Measurements from ENCODE around the gene OPN1SW.
A peak's percentile ranks its signal among the peaks of the same experiment; 100 is the strongest.

OPN1SW gene

DNA sequence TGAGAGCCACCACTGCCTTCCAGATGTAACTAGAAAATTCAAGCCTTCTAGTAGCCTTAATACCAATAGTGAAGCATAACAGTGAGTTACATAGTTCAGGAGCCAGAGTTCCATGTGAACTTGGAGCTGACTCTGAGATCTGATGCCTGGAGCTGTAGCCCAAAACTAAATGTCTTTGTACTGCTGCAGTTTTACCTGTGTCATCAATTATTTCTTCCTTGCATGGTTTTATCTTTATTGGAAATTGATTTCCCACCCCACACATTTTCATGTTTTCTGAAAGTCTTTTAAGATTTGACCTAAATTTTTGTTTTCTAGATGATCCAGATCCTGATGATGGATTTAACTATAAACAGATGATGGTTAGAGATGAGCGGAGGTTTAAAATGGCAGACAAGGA lies 17.0 kb downstream of the OPN1SW start:
- DNase-seq (ENCODE audit: low read depth, low spot score) = no peak

DNA sequence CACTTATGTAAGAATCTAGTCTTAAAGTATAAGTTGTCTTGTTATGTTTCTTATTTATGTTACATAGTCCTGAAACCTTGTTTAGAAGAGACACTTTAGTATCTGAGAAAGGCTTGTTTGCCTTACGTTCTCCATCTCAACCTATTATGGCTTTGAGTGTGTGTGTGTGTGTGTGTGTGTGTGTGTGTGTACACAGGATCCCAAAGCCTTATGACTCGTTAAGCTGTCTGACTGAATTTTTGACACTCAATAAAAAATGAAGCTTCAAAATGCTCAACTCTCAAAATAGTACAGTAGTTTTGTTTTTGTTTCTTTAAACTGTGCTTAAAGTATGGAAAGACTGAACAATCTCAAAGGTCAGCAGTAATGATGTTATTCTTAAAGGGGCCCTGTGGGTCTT lies 18.4 kb downstream of the OPN1SW start:
- peak; percentile 22 for DNase-seq (ENCODE audit: low read depth, low spot score)

DNA sequence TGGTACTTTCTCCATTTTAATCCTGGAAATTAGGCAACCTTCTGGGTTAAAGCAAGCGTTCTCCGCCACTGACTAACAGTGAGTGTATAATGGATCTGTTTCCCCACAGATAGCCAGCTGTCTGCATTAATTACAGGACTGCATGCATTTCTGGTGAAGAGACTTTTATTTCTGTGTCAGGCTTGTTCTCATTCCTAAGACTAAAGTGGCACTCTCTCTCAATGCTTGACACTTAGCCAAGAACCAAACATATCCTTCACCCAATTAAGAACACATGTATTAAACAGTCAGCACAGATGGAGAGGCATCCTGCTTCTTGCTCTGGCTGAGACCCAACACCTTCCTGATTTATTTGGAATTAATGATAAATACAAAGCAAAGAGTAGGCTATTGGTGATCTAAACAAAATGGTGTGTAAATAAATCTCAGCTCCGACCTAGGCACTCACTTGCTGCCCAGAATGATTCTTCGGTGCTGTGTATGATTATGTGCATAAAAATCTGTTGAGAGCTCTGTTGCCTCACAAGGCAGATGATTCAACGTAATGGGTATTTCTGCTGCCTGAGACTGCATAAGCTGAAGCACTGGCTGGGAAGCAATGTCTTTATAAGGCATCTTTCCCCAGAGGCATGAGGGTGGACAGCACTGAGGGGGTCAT lies 19.6 kb downstream of the OPN1SW start:
- peak; percentile 83 for DNase-seq (ENCODE audit: low read depth, low spot score)

DNA sequence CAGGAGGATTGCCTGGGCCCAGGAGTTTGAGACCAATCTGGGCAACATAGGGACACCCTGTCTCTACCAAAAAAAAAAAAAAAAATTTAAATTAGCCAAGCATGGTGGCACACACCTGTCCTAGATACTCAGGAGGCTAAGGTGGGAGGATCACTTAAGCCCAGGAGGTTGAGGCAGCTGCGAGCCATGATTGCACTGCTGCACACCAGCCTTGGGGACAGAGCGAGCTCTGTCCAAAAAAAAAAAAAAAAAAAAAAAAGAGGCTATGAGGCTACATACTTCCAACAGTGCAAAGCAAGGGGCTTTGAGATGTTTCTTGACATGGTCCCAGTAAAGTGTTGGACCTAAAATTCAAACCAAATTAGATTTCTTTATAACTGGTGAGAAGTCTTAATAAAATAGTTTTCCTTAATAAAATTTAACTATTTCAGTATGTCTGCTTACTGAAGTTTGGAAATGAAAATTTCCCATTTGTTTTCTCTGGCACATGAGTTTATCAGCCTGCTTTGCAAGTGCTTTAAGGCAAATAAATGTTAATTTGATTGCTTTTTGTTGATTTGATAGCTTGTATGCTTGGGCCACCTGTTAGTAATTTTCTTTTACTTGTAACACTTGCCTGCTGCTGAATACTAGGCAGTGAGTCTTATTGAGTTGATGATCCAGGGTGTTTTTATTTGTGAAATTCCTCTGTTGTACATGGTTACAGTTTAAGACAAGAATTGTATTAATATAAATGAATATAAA lies 20.3 kb downstream of the OPN1SW start:
- no peak for DNase-seq (ENCODE audit: low read depth, low spot score)

DNA sequence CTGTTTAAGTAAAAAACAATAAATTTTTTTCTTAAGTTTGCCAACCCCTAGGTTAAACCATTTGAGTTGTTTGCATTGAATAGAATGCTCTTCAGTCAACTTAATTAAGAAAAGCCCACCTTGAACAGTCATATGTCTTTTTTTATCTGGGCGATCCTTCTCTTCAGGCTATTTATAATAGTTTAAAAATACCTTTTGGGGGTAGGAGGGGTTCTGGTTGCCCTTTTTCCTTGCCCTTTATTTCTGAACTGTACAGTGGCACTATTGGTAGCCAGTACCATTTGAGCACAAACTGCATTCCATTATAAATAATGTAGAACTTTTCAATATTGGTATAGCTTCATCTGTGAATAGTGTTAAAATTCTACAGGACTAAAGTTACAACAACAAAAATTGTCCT lies 23.3 kb downstream of the OPN1SW start:
- no peak for DNase-seq (ENCODE audit: low read depth, low spot score)

DNA sequence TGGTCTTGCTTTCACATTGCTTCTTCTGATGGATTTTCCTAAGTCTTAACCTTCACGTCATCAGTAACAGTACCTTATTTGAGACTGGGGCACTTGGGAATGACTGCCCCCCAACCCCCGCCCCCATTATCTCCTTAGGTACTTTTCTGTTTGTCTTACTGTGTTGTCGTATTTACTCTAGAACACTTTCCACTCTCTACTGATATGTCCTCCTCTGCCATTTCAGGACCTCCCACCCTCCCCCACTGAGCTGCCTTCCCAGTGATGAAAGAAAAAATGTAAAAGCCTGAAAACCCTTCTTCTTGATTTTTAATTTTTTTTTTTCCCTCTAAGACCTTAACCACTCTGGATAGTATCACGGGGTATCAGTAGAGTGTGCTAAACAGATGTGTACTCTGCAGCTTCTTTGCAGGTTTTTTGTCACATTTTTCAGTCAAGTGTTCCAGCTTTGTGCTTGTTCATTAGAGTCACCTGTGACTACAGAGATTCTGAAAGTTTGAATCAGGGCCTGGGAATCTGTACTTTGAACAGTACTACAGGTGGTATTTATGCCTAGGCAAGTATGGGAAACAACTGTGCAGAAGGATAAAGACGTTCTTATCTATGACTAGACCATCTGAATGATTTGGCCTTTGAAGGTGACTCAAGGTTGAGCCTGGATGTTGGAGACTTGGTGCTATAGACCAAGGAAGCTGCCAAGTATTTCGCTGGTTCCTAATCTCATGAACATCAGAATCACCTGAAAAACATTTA lies 28.1 kb downstream of the OPN1SW start:
- DNase-seq (ENCODE audit: low read depth, low spot score) = no peak

DNA sequence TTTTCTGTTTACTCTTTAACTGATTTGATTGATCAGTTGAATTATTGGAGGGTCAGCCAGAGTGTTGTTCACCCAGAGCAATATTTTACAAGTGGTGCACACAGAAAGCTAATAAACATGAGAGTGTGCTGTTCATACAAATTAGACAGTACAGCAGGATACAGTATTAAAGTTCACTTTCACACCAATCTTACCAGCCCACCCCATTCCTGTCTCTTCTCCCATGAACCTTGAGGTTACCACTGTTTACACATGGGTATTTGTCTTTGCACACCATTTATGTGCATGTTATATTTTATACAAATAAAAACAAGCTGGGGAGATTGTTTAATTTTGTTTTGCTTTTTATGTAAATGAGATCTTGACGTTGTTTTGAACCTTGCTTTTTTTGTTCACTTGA lies 29.9 kb downstream of the OPN1SW start:
- DNase-seq (ENCODE audit: low read depth, low spot score) = no peak

DNA sequence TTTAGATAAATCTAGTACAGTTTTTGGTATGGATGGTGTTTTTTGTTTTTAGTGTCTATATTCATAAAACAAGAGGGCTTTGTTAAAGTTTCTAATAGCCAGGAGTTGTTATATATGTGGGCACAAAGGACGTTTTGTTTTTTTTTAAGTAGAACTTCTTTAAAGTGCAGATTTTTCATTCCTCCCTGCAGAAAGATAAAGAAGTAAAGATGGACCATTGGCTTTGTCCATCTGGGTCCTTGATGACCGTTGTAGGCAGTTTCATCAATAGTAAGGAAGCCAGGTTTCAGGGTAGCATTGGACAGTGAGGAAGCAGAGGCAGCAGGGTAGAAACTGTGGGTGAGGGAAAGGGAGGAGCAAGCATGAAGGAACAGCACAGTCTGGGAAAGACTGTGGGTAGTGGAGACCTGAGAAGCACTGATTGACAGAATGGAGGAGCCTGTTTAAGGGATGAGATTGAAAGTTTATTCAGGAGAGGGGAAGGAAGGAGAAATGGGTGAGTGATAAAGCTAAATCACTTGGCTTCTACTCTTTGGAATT lies 31.2 kb downstream of the OPN1SW start:
- no peak for DNase-seq (ENCODE audit: low read depth, low spot score)

DNA sequence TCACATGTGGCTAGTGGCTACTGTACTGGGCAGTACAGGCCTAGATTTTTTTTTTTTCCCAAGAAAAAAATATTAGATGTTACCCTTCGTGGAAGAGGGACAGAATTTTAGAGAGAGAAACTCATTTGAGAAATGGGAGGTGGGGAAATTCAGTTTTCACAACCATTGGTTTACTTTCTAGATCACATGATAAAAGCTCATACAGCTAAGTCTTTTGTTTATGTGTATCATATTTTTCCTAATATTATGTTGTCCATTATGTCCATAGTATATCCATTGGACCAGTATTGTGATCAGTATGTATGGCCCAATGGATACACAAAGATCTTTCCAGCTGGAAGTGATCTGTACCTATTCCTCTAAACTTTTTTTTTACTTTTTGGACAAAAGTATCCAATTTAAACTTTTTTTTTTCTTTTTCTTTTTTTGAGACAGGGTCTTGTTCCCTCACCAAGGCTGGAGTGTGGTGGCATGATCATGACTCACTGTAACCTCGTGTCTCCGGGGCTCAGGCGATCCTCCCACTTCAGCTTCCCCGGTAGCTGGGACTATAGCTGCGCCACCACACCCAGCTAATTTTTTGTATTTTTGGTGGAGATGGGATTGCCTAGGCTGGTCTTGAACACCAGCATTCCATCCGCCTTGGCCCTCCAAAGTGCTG lies 32.4 kb downstream of the OPN1SW start:
- DNase-seq (ENCODE audit: low read depth, low spot score) = peak; percentile 23

DNA sequence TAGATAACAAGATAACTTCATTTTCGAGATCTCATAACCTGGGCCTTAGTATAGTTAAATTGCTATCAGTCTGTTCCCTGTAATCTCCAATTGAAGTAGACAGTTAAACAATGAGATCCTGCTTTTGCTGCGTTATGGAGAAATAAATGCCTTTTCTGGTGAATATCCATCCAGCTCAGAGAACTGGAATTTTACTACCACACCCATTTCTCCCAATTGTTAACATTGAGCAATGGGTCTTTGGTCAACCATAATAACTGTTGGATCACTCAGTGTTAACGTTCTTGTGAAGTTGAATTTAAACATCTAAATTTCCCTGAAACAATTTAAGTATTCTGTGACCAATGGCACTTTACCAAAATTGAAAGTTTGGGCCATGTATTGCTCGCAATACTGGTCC lies 33.4 kb downstream of the OPN1SW start:
- DNase-seq (ENCODE audit: low read depth, low spot score) = peak; percentile 53

DNA sequence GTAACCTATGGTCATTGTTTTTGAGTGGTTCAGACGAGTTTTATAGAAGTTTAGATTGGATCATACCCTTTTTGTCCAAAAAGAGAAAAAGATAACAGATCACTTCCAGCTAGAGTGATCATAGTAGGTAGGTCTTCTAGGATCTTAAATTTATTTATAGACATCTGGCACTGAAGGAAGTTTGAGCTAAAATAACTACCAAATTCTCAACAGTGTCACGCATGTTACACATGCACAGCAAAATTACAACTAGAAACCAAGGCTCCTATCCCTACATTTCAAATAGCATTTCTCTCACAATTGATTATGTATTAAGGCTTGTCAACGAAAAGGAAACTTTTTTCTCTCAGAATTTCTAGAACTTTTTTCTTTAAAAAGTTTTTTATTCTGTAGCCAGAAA lies 34.1 kb downstream of the OPN1SW start:
- no peak for DNase-seq (ENCODE audit: low read depth, low spot score)

DNA sequence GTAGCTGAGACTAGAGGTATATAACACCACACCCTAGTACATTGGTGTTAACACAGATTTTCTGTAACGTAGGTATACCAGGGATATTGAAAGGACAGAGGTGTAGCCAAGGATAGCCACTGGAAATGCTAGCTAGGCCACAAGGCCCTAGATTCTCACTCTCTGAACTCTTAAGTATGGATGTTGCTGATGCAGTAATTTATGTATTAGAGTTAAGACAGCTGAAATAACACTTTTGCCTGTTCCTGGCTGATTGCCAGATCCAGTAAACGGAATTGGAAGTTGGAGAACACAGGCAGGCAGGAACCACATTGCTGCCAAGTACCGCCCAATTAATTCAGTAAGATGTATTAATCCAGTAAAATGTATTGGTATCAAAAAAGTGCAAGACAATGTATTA lies 34.6 kb downstream of the OPN1SW start:
- peak; percentile 24 for DNase-seq (ENCODE audit: low read depth, low spot score)

DNA sequence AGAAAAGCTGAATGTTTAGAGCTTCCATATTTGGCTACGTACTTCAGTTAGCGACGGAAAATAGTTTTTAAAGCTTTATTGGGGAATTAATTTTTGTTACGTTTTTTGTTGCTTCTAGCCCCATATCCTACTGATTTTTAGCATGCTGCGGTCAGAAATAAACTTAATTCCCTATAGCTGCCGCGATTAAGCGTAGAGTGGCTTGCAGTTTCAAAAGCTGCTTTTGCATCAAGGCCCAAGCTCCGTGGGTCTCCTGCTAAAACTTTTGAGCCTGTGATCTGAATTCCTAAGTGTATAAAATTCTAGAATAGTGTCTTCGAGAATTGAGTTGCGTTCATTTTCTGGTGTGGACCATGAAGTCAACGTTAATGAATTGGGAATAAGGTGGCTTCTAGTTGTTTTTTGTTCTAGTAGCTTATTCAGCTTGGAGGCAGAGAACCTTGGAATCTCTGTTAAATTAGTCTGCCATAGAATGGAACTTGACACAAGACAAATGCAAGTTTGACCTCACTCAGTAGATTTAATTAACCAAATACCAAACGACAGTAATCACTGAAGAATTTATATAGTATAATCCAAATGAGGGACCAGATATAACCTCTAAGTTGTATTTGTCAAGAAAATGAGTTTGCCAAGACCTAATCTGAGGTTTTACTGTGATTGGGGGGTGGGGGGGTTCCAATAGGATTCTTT lies 35.5 kb downstream of the OPN1SW start:
- DNase-seq (ENCODE audit: low read depth, low spot score) = peak; percentile 25

DNA sequence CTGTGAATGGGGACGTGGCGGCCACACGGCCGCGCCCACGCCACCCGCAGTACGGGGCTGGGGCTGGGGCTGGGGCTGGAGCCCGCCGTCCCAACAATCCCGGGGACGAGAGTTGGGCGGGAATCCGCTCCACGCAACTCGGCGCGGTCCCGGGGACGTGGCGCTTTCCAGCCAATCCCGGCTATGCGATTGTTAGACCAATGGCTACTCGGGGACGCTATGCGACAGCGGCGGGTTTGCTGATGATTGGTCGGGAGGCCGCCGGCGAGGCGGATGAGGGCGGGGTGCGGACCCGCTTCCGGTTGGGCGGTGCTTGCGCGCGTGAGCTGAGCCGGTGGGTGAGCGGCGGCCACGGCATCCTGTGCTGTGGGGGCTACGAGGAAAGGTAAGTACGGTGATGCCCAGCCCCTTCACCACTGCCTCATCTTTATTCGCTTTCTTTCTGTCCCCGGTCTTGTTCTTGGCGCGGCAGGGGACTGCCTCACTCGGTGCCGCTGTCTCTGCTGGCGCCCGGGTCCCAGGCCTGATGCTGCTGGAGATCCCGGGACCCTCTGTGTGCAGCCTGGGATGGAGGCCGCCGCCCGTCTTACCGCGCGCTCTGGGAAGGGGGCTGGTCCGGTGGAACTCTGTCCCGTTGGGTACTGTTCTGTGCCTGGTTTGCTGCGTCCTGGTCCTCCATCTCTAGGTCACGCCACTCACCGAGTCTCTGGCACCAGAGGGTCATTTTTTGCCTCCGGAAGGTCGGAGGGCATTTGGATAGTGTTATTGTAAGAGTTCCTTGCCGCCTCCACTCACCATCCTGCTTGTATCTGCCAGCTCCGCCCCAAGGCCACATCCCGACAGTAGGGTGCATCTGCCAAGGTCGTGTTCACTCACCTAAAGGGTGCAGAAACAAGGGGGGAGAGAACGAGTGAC lies 36.3 kb downstream of the OPN1SW start, which contains the start of gene CALU:
Gene CALU (plus strand): TSS at position 312 of the 915 bp plus-strand sequence. CDS start 9,225 bp downstream, outside the sequence.
- peak; percentile 99 for DNase-seq (ENCODE audit: low read depth, low spot score)

DNA sequence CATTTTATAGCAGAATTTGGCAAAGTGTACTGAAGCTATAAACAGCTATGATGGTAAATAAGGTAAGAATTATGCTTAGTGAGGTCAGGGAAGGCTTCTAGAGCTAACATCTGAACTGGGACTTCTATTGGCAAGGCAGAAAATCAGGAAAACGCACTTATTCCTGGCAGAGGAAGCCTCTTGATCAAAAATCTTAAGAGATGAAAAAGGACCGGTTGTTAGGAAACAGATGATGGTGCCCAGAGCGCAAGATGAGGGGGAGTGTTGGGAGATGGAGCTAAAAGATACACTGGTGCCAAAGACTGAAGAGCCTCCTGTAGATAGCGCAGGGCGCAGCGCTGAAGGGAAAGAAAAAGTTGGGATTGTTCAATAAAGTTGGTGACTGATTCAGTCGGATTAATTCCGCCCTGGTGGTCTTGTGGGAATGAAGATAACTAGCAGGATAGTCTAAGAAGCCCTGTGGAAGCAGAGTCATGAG lies 37.0 kb downstream of the OPN1SW start:
- no peak for DNase-seq (ENCODE audit: low read depth, low spot score)

DNA sequence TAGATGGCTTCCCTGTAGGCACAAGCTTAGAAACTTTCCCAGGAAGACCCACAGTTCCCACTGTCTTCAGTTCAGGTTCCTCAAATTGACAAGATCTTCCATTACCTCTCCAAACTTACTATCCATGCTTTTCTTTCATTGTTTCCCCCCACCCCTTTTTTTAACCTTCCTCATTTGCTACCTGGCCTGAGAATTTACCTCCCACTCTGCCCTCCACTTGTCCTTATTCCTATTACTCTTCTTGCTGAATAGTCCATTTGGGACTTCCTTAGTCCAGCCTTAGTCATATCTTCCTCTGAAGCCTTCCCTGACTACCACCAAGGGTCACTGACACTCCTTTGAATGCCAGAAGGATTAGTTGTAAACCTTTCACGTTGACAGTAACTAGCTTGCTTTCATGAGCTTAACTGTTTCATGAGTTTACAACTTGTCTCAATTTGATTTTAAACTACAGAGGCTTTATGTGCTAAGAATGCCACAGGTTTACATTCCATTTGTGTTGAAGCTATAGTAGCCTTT lies 37.7 kb downstream of the OPN1SW start:
- peak; percentile 39 for DNase-seq (ENCODE audit: low read depth, low spot score)

DNA sequence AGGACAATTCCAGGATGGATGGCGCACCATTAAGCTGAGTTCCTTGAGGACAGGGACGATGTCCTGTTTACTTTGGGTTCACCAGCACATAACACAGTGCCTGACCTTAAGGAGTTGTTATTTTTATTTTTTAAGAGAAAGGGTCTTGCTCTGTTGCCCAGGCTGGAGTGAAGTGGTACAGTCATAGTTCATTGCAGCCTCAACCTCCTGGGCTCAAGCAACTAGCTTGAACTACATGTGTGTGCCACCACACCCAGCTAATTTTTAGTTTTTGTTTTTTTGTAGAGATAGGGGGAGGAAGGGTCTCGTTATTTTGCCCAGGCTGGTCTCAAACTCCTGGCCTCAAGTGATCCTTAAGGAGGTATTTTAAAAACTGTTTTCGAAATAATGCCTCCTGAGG lies 38.2 kb downstream of the OPN1SW start:
- DNase-seq (ENCODE audit: low read depth, low spot score) = no peak

DNA sequence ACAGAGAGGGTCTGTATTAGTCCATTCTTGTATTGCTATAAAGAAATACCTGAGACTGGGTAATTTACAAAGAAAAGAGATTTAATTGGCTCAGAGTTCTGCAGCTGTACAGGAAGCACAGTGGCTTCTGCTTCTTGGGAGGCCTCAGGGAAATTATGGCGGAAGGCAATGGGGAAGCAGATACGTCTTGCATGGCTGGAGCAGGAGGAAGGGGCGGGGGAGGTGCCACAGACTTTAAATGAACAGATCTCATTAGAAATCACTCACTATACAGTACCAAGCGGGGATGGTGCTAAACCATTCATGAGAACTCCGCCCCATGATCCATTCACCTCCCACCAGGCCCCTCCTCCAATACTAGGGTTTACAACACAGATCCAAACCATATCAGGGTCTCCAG lies 40.2 kb downstream of the OPN1SW start:
- DNase-seq (ENCODE audit: low read depth, low spot score) = no peak

DNA sequence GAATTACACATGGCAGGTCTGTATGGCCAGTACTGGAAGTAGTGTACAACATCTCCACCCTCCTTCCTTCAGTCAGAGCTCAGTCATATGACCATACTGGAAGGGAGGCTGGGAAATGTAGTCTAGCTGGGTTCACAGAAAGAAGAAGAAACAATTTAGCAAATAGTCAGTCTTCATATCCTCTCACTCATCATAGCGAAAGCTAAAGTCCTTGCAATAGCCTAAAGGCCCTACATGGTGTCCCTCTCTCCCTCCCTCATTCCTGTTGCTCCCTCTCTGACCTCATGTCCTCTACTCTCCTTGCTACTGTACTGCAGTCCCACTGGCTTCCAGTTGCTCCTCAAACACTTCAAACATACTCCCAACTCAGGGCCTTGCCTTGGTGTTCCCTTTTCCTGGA lies 40.7 kb downstream of the OPN1SW start:
- DNase-seq (ENCODE audit: low read depth, low spot score) = no peak

DNA sequence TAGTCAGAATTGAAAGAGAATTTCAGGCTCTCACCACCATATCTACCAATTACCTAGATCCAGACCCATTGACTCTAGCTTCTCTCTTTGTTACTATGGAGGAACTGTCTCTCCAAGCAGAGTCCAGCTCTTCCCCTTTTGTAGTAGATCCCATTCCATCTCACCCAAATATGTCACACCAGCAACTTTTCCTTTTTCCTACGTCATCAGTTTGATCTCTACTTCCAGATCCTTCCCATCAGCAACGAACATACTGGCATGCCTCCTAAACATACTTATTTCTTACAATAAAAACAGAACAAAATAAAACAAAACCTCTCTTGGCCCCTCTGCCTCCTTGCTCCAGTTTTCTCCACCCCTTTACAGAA lies 42.3 kb downstream of the OPN1SW start:
- no peak for DNase-seq (ENCODE audit: low read depth, low spot score)

Measured in astrocyte of the hippocampus (primary cell).